Tibial nerve (tissue), 4 donors: Measurements from ENCODE around the gene SLC25A47. TPM values are rescaled to one million over a fixed set of nuclear protein-coding genes. Genes with fewer than 3 reads are reported as not detected.

Experiments used
- DNase-seq, 2 donors: peaks; one replicate each; pipeline ENCODE4 v3.0.0-alpha.2; 2019; ENCODE audit warnings: low spot score in 2 of 2
- H3K27ac ChIP-seq, 4 donors: fragments of 200-600 bp; sonication (generic) in 3 of 4; one replicate each; pipeline ENCODE4 v1.5.1; 2017 to 2019; ENCODE audit warnings: mild to moderate bottlenecking in 1 of 4
- H3K27me3 ChIP-seq, 2 donors: fragments of 200-600 bp; sonication (generic) in 1 of 2; one replicate each; pipeline versions ENCODE4 v1.5.1 to v1.6.0; 2017 to 2019
- H3K36me3 ChIP-seq, 3 donors: fragments of 200-600 bp; sonication (generic); one replicate each; pipeline ENCODE4 v1.5.1; 2018 to 2019
- H3K4me1 ChIP-seq, 4 donors: fragments of 200-600 bp; sonication (generic) in 3 of 4; one replicate each; pipeline ENCODE4 v1.5.1; 2017 to 2019
- H3K4me3 ChIP-seq, 4 donors: fragments of 200-600 bp; sonication (generic) in 3 of 4; one replicate each; pipeline ENCODE4 v1.5.1; 2017 to 2019; ENCODE audit warnings: mild to moderate bottlenecking in 1 of 4, moderate library complexity in 1 of 4
- H3K9me3 ChIP-seq, 4 donors: fragments of 200-600 bp; sonication (generic) in 3 of 4; one replicate each; pipeline ENCODE4 v1.5.1; 2017 to 2019
- EP300 ChIP-seq, 2 donors: sonication (generic); formaldehyde crosslinking; IDR thresholded peaks; one replicate each; pipeline ENCODE4 v1.6.1; 2017; ENCODE audit warnings: antibody characterized with exemption in 2 of 2, mild to moderate bottlenecking in 1 of 2
- POLR2A ChIP-seq, 2 donors: fragments of 450-650 bp; IDR thresholded peaks; one replicate each; pipeline ENCODE4 v1.6.1; 2017; ENCODE audit warnings: antibody characterized with exemption in 2 of 2, mild to moderate bottlenecking in 2 of 2, moderate library complexity in 2 of 2
- WGBS, 2 donors: methylation state at CpG; one replicate each; pipeline ENCODE4 v1.1.5; 2018; 5-methylcytosine and 5-hydroxymethylcytosine counted together
- total RNA-seq, 4 donors: library from RNA; depleted of rRNA; stranded (reverse); fragments of >200 nt; gene quantifications; one replicate each; pipeline ENCODE4 v1.1.0, GENCODE V29; 2016
- TF ChIP-seq, protein P1 (sequence below), 5 experiments: fragments of 200-600 bp in 3 of 5; fragments of 450-650 bp in 2 of 5; sonication (generic) in 3 of 5; IDR thresholded peaks; one replicate each; pipeline ENCODE4 v1.5.1; 2016 to 2019; ENCODE audit warnings: antibody characterized with exemption in 5 of 5, mild to moderate bottlenecking in 3 of 5, moderate library complexity in 2 of 5

SLC25A47 gene, protein sequence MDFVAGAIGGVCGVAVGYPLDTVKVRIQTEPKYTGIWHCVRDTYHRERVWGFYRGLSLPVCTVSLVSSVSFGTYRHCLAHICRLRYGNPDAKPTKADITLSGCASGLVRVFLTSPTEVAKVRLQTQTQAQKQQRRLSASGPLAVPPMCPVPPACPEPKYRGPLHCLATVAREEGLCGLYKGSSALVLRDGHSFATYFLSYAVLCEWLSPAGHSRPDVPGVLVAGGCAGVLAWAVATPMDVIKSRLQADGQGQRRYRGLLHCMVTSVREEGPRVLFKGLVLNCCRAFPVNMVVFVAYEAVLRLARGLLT
- total RNA-seq = 1 to 10 TPM in 1 of 4 donors, not detected in 3; 2.5 TPM

DNA sequence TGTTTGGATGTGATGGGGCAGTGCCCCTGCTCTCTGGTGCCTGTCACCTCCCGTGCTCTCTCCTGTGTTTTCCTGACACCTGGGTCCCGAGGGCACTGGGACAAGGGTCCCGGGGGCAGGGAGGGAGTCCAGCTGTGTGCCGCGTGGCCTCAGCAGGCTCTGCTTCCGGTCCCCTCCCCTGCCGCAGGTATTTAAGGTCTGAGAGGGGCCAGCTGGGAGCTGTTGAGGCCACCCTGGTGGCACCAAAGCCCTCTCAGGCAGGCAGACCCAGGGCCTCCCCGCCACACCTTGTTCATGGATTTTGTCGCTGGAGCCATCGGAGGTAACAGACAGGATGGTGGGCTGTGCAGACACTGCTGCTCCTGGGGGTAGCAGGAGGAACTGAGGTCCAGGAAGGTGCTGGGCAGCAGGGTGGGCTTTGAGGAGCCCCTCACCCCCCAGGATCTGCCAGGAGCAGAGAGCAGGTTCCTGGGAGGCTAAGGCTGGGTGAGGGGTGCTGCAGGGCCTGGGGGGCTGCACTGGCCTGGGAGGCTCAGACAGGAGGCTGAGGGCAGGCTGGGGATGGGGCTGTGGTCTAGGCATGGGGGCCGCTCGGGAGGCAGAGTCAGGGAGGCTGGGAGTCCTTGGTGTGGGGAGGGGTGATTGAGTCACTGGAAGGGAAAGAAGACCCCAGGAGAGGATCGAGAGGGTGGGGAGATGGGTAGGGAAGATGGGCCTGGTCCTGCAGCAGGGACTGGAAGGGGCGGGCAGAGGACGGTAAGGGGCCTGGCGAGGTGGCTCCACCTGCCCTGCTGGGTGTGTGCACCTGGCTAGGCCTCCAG, at the start of gene SLC25A47:
SLC25A47 (plus strand) TSS at position 219 of the 821 bp plus-strand sequence; CDS start at position 295, 76 bp downstream.
- H3K4me3 ChIP-seq = no peak within 1 kb of the TSS
- H3K4me1 ChIP-seq = peaks cover 0 to 4% (median 0%) of the 10 kb centered on the region in 4 donors
- no peaks in the 10 kb centered on the region for H3K36me3 ChIP-seq
- no peaks in the 10 kb centered on the region for H3K27me3 ChIP-seq
- no peak for DNase-seq
- no peak within 1 kb of the TSS for H3K27ac ChIP-seq
- TF ChIP-seq, protein P1, sequence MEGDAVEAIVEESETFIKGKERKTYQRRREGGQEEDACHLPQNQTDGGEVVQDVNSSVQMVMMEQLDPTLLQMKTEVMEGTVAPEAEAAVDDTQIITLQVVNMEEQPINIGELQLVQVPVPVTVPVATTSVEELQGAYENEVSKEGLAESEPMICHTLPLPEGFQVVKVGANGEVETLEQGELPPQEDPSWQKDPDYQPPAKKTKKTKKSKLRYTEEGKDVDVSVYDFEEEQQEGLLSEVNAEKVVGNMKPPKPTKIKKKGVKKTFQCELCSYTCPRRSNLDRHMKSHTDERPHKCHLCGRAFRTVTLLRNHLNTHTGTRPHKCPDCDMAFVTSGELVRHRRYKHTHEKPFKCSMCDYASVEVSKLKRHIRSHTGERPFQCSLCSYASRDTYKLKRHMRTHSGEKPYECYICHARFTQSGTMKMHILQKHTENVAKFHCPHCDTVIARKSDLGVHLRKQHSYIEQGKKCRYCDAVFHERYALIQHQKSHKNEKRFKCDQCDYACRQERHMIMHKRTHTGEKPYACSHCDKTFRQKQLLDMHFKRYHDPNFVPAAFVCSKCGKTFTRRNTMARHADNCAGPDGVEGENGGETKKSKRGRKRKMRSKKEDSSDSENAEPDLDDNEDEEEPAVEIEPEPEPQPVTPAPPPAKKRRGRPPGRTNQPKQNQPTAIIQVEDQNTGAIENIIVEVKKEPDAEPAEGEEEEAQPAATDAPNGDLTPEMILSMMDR (IDR thresholded peaks at IDR 0.05) = no peak
- H3K9me3 ChIP-seq = no peaks in the 10 kb centered on the region
- WGBS, 2 donors = 84 to 90% methylated on average over 14 to 15 of the region's 16 CpGs

DNA sequence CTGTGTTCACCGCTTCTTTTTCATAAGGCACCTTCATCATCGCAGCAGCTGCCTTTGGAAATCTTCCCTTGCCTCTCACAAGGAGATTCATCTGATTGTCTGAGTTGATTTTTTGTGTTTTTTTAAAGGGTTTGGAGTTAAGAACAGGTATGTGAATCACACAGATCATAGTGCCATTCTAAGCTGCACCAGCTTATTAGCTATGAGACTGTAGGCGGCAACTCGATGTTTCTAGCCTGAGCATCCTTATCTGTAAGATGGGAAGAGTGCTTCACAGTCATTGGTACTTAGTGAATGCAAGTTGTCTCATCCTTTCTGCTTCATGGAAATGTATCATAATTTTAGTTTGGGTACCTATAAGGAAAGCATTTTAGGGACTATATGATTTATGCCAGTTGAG, 48.9 kb upstream of the SLC25A47 start:
- peaks cover 0 to 23% (median 0%) of the 10 kb centered on the region in 3 donors for H3K36me3 ChIP-seq
- DNase-seq = no peak
- peaks cover 0 to 27% (median 7%) of the 10 kb centered on the region in 4 donors for H3K4me1 ChIP-seq
- H3K27me3 ChIP-seq = no peaks in the 10 kb centered on the region
- WGBS, 2 donors = 92 to 96% methylated on average over 4 of the region's 4 CpGs
- no peak overlapping the region for H3K27ac ChIP-seq
- H3K9me3 ChIP-seq = no peaks in the 10 kb centered on the region
- no peak overlapping the region for H3K4me3 ChIP-seq
- no peak for TF ChIP-seq EP300 (IDR thresholded peaks at IDR 0.05)
- TF ChIP-seq, protein P1 (IDR thresholded peaks at IDR 0.05) = no peak
- no peak for TF ChIP-seq POLR2A (IDR thresholded peaks at IDR 0.05)

DNA sequence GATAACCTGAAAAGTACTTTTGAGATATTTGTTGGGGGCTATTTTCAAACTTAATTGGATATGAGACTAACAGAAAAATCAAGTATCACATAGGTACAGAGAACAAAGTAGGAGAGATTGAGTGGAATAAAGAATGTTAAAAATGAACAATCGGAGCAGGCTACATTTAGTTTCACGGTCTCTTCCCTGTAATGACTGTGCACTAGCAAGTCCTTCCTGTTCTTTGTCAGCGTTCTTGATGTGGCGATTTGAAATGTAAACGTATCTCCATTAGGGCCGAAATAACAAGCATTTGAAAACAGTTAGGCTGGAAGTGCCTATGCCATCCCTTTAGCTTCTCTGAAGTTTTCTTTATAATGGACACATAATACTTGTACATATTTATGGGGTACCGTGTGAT, 47.9 kb upstream of the SLC25A47 start:
- TF ChIP-seq POLR2A (IDR thresholded peaks at IDR 0.05) = no peak
- no peak for TF ChIP-seq EP300 (IDR thresholded peaks at IDR 0.05)
- TF ChIP-seq, protein P1 (IDR thresholded peaks at IDR 0.05) = no peak
- no peak for DNase-seq
- H3K4me3 ChIP-seq = no peak overlapping the region
- H3K27ac ChIP-seq = no peak overlapping the region
- 70 to 75% methylated on average over 7 of the region's 7 CpGs for WGBS, 2 donors
- H3K36me3 ChIP-seq = peaks cover 0 to 27% (median 0%) of the 10 kb centered on the region in 3 donors
- H3K27me3 ChIP-seq = no peaks in the 10 kb centered on the region
- H3K4me1 ChIP-seq = peaks cover 0 to 36% (median 7%) of the 10 kb centered on the region in 4 donors
- no peaks in the 10 kb centered on the region for H3K9me3 ChIP-seq

DNA sequence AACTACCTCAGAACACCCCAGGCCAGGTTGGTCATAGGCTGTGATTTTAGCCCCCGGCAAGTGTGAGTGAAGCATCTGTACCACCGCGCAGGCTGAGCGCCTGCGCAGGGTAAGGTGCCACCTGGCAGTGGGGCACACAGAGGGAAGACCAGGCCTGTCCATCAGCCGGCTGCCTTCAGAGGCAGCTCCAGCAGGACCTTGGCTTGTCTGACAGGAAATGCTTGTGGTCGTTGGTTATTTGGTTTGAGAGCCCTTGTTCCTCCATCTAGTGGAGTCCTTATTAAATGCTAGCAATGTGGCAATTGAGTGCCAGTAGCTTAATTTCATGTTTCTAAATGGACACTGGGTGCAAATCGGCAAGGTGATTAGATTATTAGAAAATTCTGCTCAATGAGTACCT, 44.4 kb upstream of the SLC25A47 start:
- DNase-seq = no peak
- TF ChIP-seq, protein P1 (IDR thresholded peaks at IDR 0.05) = no peak
- TF ChIP-seq POLR2A (IDR thresholded peaks at IDR 0.05) (no peak), EP300 (IDR thresholded peaks at IDR 0.05) (no peak)
- Histone ChIP-seq H3K27ac (no peak overlapping the region), H3K9me3 (no peaks in the 10 kb centered on the region), H3K4me1 (peaks cover 0 to 51% (median 7%) of the 10 kb centered on the region in 4 donors), H3K36me3 (peaks cover 0 to 27% (median 0%) of the 10 kb centered on the region in 3 donors), H3K27me3 (no peaks in the 10 kb centered on the region), H3K4me3 (no peak overlapping the region)
- 63 to 70% methylated on average over 7 to 8 of the region's 8 CpGs for WGBS, 2 donors

DNA sequence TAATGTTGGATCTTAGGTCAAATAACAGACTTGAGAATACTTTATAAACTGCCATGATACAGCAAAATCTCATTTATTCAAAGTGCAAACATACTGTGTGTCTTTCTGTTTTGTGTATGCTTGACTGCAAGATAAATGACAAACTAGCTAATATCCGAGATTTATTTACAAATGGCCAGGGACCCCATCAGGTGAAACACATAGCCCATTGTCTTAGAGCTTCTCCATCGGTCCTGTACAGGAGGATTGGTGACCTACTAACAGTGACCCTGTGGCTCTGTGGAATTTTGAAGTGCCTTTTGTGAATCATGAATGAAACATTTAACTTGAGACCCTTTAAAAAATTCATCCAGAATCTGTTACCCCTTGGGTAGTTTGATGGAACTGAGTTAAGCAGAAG, 44.0 kb upstream of the SLC25A47 start:
- H3K4me3 ChIP-seq = no peak overlapping the region
- 48 to 51% methylated on average over 2 of the region's 2 CpGs for WGBS, 2 donors
- H3K27me3 ChIP-seq = no peaks in the 10 kb centered on the region
- TF ChIP-seq EP300 (IDR thresholded peaks at IDR 0.05) (no peak), POLR2A (IDR thresholded peaks at IDR 0.05) (no peak)
- TF ChIP-seq, protein P1 (IDR thresholded peaks at IDR 0.05) = no peak
- H3K27ac ChIP-seq = no peak overlapping the region
- H3K36me3 ChIP-seq = peaks cover 0 to 27% (median 0%) of the 10 kb centered on the region in 3 donors
- DNase-seq = no peak
- no peaks in the 10 kb centered on the region for H3K9me3 ChIP-seq
- H3K4me1 ChIP-seq = peaks cover 0 to 47% (median 7%) of the 10 kb centered on the region in 4 donors
